Smooth muscle cell of the brain vasculature (primary cell): ENCODE data around the gene TSBP1.
"Not testable (repeated sequence)": the region's sequence is repeated elsewhere in the genome, so short reads cannot be mapped to it uniquely, and the experiment has no call there.

ENCODE experiments used
- DNase-seq: peaks from one replicate; pipeline ENCODE4 v3.0.0-alpha.2; 2012; ENCODE audit warnings: low read depth, low spot score

Gene TSBP1

DNA sequence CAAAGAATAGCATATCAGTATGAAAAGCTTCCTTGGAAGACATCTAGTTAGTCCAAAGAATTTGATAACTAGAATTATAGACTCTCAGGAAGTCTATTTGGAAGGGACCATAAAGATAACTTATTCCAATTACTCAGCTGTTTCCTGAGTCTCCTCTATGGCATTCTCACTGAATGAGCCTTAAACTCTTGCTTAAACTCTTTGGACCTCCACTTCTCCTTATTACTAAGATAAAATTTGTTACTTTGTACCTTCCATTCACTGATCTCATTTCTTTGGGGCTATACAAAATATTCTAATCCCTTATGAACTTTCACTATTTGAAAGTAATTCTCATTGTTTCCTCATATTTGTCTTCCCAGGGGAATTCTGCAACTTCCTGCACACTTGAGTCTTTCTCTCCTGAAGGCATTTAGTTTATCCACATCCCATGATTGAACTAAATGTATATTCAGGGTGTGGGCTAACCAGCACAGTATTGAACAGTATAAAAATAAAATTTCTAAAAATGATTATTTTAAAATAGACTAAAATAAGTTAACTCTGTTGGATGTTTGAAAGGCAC is 80.7 kb downstream of the TSBP1 start:
- DNase-seq, result no peak

DNA sequence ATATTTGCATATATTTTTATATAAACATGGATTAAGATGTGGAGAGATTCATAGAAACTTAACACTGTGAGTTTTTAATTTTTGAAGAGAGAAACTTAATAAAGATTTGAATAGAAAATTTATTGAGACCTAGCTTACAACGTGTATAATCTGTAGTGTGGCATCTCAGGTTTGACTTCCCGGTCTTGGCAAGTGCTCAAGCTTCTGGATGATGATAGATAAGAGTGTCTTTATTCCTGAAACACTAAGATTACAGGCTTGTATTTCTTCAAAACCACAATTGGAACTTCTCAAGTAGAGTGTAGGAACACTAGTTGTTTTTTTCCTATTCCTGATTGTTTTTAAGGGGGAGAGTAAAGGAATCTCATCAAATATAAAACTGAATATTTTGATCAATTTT is 83.3 kb downstream of the TSBP1 start:
- DNase-seq, result no peak

GRCh38 chr6:32273801-32274577 is 97.7 kb downstream of the TSBP1 start:
- DNase-seq, result not testable (repeated sequence)

DNA sequence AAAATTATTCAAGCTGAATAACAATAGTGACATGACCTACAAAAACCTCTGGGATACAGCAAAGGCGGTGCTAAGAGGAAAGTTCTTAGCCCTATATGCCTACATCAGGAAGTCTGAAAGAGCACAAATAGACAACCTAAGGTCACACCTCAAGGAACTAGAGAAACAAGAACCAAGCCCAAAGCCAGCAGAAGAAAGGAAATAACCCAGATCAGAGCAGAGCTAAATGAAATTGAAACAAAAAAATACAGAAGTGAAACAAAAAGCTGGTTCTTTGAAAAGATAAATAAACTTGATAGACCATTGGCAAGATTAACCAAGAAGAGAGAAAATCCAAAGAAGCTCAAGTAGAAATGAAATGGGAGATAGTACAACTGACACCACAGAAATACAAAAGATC is 100.3 kb downstream of the TSBP1 start:
- DNase-seq, result no peak

DNA sequence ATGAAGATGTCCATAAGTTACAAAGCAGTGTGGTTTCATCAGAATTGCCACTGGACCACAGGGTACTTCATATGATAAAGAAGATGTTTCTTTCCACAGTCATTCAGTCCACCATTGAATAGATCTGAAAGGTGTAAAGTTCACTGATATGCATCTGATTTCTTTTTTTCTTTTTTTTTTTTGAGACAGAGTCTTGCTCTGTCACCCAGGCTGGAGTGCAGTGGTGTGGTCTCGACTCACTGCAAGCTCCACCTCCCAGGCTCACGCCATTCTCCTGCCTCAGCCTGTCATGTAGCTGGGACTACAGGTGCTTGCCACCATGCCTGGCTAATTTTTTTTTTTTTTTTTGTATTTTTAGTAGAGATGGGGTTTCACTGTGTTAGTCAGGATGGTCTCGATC is 103.2 kb downstream of the TSBP1 start:
- not testable (repeated sequence) for DNase-seq

DNA sequence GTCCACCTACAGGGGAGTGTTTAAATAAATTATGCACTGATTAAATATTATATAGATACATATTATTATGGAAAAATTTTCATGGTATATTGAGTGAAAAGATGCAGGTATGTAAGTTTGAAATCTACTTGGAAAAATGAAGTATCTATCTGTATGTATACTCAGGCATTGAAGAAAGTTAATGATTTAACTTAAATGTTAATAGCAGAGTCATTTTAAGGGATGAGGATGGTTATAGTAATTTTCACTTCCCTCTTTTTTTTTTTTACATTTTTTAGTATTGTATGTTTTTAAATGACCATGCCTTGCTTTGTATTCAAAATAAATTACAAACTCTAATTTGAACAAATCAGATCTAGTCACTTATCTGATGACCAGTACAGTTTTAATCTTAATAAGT is 104.7 kb downstream of the TSBP1 start:
- no peak for DNase-seq

- DNase-seq, result not testable (repeated sequence)
Measured at GRCh38 chr6:32257262-32257661, 114.4 kb downstream of the TSBP1 start.

DNA sequence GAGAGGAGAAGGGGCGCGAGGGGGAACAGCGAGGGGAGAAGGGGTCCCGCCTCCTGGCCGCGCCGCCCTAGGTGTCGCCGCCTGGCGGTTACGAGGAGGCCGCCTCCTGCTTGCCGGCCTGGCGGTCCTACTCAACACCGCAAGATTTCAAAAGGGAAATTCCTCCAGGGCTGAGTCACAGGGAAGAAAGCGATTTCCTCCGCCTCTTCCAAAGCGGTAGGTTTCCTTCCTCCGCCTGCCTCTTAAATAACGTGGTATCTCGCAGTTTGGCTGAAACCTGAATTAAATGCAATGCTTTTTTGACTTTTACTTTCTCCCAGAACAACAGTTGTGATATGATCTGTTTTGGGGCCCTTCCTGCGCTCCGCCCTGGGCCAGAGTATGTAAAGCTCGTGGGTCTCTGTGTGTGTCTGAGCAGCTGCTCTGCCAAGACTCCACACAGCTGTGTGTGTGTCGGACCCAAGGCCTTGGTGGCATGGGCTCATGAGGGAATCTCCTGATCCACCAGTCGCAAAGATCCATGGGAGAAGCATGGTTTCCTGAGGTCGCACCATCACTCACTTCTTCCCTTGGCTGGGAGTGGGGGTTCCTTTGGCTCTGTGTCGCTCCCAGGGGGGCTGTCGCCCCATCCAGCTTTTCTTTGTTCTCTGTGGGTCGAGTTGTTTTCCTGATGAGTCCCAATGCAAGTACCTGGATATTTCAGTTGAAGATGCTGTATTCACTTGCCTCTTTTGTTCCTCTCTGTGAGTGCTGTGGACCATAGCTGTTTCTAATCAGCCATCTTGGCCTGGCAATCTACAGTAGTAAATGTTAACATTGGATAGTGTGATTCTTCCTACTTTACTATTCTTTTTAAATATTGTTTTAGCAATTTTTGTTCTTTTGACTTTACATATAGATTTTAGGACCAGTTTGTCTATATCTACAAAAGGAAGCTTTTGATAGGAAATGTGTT is 116.2 kb downstream of the TSBP1 start:
- DNase-seq, result peak; percentile 77

- DNase-seq, result no peak
Measured at GRCh38 chr6:32254761-32255198, 116.9 kb downstream of the TSBP1 start.

DNA sequence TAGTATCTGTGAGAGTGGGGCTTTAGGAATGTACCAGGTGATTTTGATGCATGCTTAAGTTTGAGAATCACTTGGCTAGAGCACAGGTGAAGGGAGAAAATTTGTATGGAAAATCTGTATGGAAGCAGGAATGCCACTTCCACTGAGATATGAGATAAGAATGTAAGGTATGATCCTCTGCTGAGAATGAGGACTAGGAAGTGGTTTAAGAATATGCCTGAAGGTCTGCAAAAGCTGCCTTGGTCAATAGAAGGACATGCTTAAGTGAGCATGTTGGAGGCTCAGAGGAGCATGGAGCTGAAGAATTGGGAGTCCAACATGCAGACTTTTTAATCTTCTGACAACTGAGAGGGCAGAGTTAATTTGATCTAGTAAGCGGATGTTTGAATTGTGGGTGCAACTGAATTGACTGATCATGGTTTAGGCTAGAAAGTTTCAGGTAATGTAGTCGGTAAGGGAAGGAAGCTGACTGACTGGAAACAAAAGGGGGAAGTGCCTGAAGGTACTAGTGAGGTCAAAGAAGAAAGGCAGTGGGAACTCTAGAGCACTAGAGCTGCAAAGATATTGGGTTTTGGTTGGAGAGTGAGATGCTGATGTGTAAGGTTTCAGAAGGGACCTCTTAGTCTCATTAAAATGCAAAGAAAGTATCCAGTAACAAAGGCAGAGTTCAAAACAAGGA is 119.2 kb downstream of the TSBP1 start:
- DNase-seq, result no peak

DNA sequence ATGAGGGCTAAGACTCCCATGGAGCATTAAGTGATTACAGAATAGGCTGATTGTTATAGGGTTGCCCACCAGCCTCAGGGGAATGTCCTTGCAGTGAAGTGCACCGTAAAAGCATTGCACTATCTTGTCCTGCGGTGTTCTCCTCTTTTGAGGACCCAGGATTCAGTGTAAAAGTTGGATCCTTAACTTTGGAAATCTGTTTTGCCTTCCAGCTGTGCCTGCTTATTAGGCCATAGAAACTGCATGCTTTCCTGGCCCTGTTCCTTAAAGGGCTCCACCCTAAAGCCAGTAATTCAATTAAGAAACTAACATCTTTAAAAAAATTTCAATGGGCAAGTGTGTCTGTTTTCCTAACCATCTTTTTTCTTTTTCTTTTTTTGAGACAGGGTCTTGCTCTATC is 122.4 kb downstream of the TSBP1 start:
- DNase-seq, result no peak

GRCh38 chr6:32247401-32247800 is 124.3 kb downstream of the TSBP1 start:
- no peak for DNase-seq

GRCh38 chr6:32244946-32245398 is 126.7 kb downstream of the TSBP1 start:
- DNase-seq, result peak; percentile 39

DNA sequence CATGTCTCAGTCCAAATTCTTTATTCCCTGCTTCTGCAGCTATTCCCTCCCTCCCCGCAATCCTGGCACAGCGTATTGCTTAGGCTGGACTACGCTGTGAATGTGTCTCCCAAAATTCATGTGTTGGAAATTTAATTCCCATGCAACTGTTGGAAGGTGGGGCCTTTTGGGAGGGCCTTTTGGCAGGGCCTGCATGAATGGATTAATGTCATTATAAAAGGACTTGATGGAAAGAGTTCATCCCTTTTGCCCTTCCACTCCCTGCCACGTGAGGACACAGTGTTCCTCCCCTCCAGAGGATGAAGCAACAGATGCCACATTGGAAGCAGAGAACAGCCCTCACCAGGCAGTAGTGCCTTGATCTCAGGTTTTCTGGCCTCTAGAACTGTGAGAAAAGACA is 127.4 kb downstream of the TSBP1 start:
- no peak for DNase-seq
